CD4-positive, alpha-beta T cell (primary cell): ENCODE measurements around the gene SRPK2. TPM values are rescaled to one million over a fixed set of nuclear protein-coding genes. Genes with fewer than 3 reads are reported as not detected.

Experiments
- ATAC-seq: fragments of 200-7000 bp; cut with Tn5 transposase; one replicate; pipeline ENCODE4 v1.10.0; 2022; ENCODE audit warnings: mild to moderate bottlenecking; ENCODE audit not compliant: poor library complexity
- CTCF ChIA-PET: fragments of 350-600 bp; sonication (Branson Sonifier 250); formaldehyde crosslinking; loops from one replicate; lab custom pipeline; 2021; ENCODE audit warnings: antibody characterized with exemption, inconsistent platforms; lab: Charles Lee
- POLR2A ChIA-PET: fragments of 350-600 bp; sonication (Branson Sonifier 250); formaldehyde crosslinking; loops from one replicate; lab custom pipeline; 2021; ENCODE audit warnings: antibody characterized with exemption, inconsistent platforms; lab: Charles Lee
- DNase-seq, 14 experiments: peaks; one replicate each; pipeline ENCODE4 v3.0.0-alpha.2; 2013 to 2020; ENCODE audit warnings: mixed read lengths in 2 of 14
- H3K27ac ChIP-seq, 2 donors: one replicate each; pipeline versions ENCODE4 v1.5.1 to v1.7.0; 2013; ENCODE audit warnings: low read length in 2 of 2, low read depth in 1 of 2, mild to moderate bottlenecking in 1 of 2
- H3K27me3 ChIP-seq, 2 experiments: 1 replicate in 1 of 2; 2 replicates in 1 of 2; pipeline versions ENCODE4 v1.6.1 to v1.7.0; 2013; ENCODE audit warnings: low read length in 2 of 2, control low read depth in 1 of 2, mild to moderate bottlenecking in 1 of 2, moderate library complexity in 1 of 2; ENCODE audit not compliant: insufficient read depth in 2 of 2, control insufficient read depth in 1 of 2
- H3K36me3 ChIP-seq: one replicate; pipeline ENCODE4 v1.6.1; 2013; ENCODE audit warnings: low read length, control low read depth; ENCODE audit not compliant: insufficient read depth
- H3K4me1 ChIP-seq: one replicate; pipeline ENCODE4 v1.6.1; 2013; ENCODE audit warnings: low read length, control low read depth; ENCODE audit not compliant: insufficient read depth
- H3K4me3 ChIP-seq: one replicate; pipeline ENCODE4 v1.5.1; 2013; ENCODE audit warnings: mild to moderate bottlenecking, low read length, moderate library complexity
- H3K9me3 ChIP-seq, 2 experiments: 1 replicate in 1 of 2; 2 replicates in 1 of 2; pipeline versions ENCODE4 v1.6.1 to v1.7.0; 2013; ENCODE audit warnings: low read length in 2 of 2, mild to moderate bottlenecking in 2 of 2, control low read depth in 1 of 2, moderate library complexity in 1 of 2; ENCODE audit not compliant: control insufficient read depth in 1 of 2, insufficient read depth in 1 of 2
- H3K27ac Mint-ChIP-seq: one replicate; pipeline ENCODE4 v1.8.0; 2020; ENCODE audit warnings: mixed read lengths
- H3K27me3 Mint-ChIP-seq: one replicate; pipeline ENCODE4 v1.8.0; 2021; ENCODE audit warnings: mixed read lengths
- H3K36me3 Mint-ChIP-seq: one replicate; pipeline ENCODE4 v1.8.0; 2021; ENCODE audit warnings: low read depth, mixed read lengths
- H3K4me1 Mint-ChIP-seq: one replicate; pipeline ENCODE4 v1.8.0; 2021; ENCODE audit warnings: low read depth, mixed read lengths
- H3K4me3 Mint-ChIP-seq: one replicate; pipeline ENCODE4 v1.8.0; 2020; ENCODE audit warnings: mild to moderate bottlenecking, mixed read lengths
- H3K9me3 Mint-ChIP-seq: one replicate; pipeline ENCODE4 v1.8.0; 2020; ENCODE audit warnings: mixed read lengths
- intact Hi-C, 2 experiments: fragments of 100-400 bp; cut with DNase I in 1 of 2; cut with micrococcal nuclease in 1 of 2; formaldehyde crosslinking; loops; one replicate each; pipeline versions ENCODE4 v1.15.1 to v1.9.0; 2023 to 2025; cut with DNase I, micrococcal nuclease
- total RNA-seq, 174 experiments: library from RNA in 2 of 174; stranded (reverse) in 2 of 174; gene quantifications; one replicate each; pipeline ENCODE4 v1.2.3 and lab custom pipeline; 2021 to 2026
- TF ChIP-seq, protein P1 (sequence below): fragments of 200-600 bp; IDR thresholded peaks from one replicate; pipeline ENCODE4 v1.8.0; 2022; ENCODE audit warnings: antibody characterized with exemption, mild to moderate bottlenecking

SRPK2 gene
- total RNA-seq, 2 experiments from 2014 or later, result 39.9 to 40.9 TPM

DNA sequence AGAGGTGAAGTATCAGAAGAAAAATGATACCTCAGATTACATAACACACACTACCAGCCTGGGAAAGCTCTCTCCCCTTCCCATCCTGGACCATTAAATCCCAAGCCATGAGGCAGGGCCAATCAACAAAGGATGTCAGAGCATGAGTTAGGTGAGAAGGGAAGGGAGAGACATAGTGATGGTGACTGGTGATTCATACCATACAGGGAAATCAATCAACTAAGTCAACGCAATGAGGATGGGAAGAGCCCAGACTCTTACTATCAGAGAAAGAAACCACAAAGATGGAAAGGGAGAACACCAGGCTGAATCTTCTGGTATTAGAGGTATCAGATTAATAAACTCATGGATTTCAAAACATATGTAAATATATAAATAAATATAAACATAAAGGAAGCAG, 189.3 kb downstream of the SRPK2 start:
- DNase-seq (no peak), ATAC-seq (no peak)
- Histone ChIP-seq H3K27me3 (no peaks in the 10 kb centered on the region), H3K4me1 (no peaks in the 10 kb centered on the region), H3K27ac (no peak overlapping the region), H3K9me3 (no peaks in the 10 kb centered on the region), H3K36me3 (peaks cover 23% of the 10 kb centered on the region), H3K4me3 (no peak overlapping the region)
- ChIA-PET POLR2A (no interaction called here), CTCF (no interaction called here)
- TF ChIP-seq, protein P1, sequence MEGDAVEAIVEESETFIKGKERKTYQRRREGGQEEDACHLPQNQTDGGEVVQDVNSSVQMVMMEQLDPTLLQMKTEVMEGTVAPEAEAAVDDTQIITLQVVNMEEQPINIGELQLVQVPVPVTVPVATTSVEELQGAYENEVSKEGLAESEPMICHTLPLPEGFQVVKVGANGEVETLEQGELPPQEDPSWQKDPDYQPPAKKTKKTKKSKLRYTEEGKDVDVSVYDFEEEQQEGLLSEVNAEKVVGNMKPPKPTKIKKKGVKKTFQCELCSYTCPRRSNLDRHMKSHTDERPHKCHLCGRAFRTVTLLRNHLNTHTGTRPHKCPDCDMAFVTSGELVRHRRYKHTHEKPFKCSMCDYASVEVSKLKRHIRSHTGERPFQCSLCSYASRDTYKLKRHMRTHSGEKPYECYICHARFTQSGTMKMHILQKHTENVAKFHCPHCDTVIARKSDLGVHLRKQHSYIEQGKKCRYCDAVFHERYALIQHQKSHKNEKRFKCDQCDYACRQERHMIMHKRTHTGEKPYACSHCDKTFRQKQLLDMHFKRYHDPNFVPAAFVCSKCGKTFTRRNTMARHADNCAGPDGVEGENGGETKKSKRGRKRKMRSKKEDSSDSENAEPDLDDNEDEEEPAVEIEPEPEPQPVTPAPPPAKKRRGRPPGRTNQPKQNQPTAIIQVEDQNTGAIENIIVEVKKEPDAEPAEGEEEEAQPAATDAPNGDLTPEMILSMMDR, result no peak
- Mint-ChIP-seq H3K9me3 (no peaks in the 10 kb centered on the region), H3K27me3 (no peaks in the 10 kb centered on the region), H3K36me3 (peaks cover 77% of the 10 kb centered on the region), H3K27ac (no peak overlapping the region), H3K4me1 (peaks cover 53% of the 10 kb centered on the region), H3K4me3 (no peak overlapping the region)
- intact Hi-C loops, result no loop called here

DNA sequence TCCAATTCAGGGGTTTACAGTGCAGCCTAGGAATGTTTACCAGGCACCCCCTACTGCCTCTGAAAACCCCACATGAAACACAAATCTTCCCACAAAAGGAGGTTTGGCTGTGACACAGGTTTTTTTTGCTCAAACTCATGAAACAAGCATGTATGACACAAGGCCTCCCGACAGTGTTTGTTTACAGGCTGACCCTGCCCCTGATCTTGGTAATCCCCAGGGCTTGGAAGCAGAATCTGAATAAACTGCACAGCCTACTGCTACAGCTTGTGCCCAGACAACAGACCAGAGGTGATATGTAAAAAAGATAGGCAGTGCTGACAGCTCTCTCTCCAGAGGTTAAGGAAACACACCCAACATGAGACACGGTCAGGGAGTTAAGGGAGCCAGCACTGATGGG, 190.5 kb downstream of the SRPK2 start:
- ChIA-PET POLR2A (no interaction called here), CTCF (no interaction called here)
- Histone ChIP-seq H3K4me3 (no peak overlapping the region), H3K27ac (no peak overlapping the region), H3K4me1 (no peaks in the 10 kb centered on the region), H3K27me3 (no peaks in the 10 kb centered on the region), H3K9me3 (no peaks in the 10 kb centered on the region), H3K36me3 (peaks cover 21% of the 10 kb centered on the region)
- ATAC-seq (no peak), DNase-seq (no peak)
- Mint-ChIP-seq H3K4me1 (peaks cover 54% of the 10 kb centered on the region), H3K9me3 (no peaks in the 10 kb centered on the region), H3K27ac (no peak overlapping the region), H3K36me3 (peaks cover 74% of the 10 kb centered on the region), H3K4me3 (no peak overlapping the region), H3K27me3 (no peaks in the 10 kb centered on the region)
- intact Hi-C loops, result no loop called here
- TF ChIP-seq, protein P1, result no peak

DNA sequence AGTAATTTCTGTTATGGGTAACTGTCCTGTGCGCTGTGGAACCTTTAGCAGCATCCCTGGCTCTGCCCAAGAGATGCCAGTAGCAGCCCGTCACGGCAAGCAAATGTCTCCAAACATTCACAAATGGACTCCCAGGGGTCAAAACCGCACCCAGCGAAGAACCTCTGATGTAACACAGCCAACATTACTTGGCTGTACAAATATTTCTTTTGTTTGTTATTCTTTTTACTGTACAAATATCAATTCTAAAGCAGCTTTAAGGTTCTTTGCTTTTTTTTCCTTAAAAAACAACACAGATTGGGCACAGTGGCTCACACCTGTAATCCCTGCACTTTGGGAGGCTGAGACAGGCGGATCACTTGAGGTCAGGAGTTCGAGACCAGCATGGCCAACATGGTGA, 192.2 kb downstream of the SRPK2 start:
- TF ChIP-seq, protein P1, result no peak
- DNase-seq (no peak), ATAC-seq (no peak)
- intact Hi-C loops, result no loop called here
- Histone ChIP-seq H3K36me3 (peaks cover 12% of the 10 kb centered on the region), H3K4me3 (no peak overlapping the region), H3K27ac (no peak overlapping the region), H3K9me3 (no peaks in the 10 kb centered on the region), H3K27me3 (no peaks in the 10 kb centered on the region), H3K4me1 (no peaks in the 10 kb centered on the region)
- Mint-ChIP-seq H3K4me3 (no peak overlapping the region), H3K9me3 (no peaks in the 10 kb centered on the region), H3K4me1 (peaks cover 61% of the 10 kb centered on the region), H3K36me3 (peaks cover 70% of the 10 kb centered on the region), H3K27ac (no peak overlapping the region), H3K27me3 (no peaks in the 10 kb centered on the region)
- ChIA-PET POLR2A (interaction anchor here (1.2 kb wide), 1 partner anchor 11 kb away, joined by 3 read pairs; no protein-coding TSS in a partner anchor), CTCF (no interaction called here)
